B cell (primary cell): ENCODE data around the gene NELL2. TPM values are rescaled to one million over a fixed set of nuclear protein-coding genes. Genes with fewer than 3 reads are reported as not detected.

ENCODE experiments used
- ATAC-seq: fragments of 200-7000 bp; cut with Tn5 transposase; one replicate; pipeline ENCODE4 v1.10.0; 2021; ENCODE audit warnings: low read depth, mild to moderate bottlenecking, moderate number of reproducible peaks, moderate library complexity
- CTCF ChIA-PET: fragments of 350-600 bp; sonication (Branson Sonifier 250); formaldehyde crosslinking; loops from one replicate; lab custom pipeline; 2021; ENCODE audit warnings: antibody characterized with exemption, inconsistent platforms; lab: Charles Lee
- POLR2A ChIA-PET: fragments of 350-600 bp; sonication (Branson Sonifier 250); formaldehyde crosslinking; loops from one replicate; lab custom pipeline; 2021; ENCODE audit warnings: antibody characterized with exemption; lab: Charles Lee
- DNase-seq: peaks from one replicate; pipeline ENCODE4 v3.0.0; 2013
- H2AFZ ChIP-seq: 2 replicates; pipeline ENCODE4 v1.6.1; 2012; ENCODE audit warnings: mild to moderate bottlenecking, low read depth, low read length; ENCODE audit not compliant: insufficient read depth, poor library complexity, severe bottlenecking
- H3K27ac ChIP-seq, 2 donors: 1 replicate in 1 of 2; 2 replicates in 1 of 2; pipeline ENCODE4 v1.5.1; 2012 to 2013; ENCODE audit warnings: low read length in 2 of 2, mild to moderate bottlenecking in 2 of 2, moderate library complexity in 1 of 2
- H3K27me3 ChIP-seq, 4 experiments: fragments of 200-600 bp in 1 of 4; sonication (generic) in 1 of 4; replicated peaks in 1 of 4; 1 replicate in 2 of 4; 2 replicates in 2 of 4; pipeline versions ENCODE4 v1.6.1 to v1.7.0; 2013 to 2016; ENCODE audit warnings: low read length in 3 of 4, mild to moderate bottlenecking in 2 of 4, mixed read lengths in 1 of 4, moderate library complexity in 1 of 4; ENCODE audit not compliant: insufficient read depth in 4 of 4, control insufficient read depth in 3 of 4; ENCODE audit errors: control extremely low read depth in 1 of 4
- H3K36me3 ChIP-seq, 2 experiments: replicated peaks in 1 of 2; 1 replicate in 1 of 2; 2 replicates in 1 of 2; pipeline versions ENCODE4 v1.6.1 to v1.7.1; 2013; ENCODE audit warnings: low read length in 1 of 2; ENCODE audit not compliant: insufficient read depth in 2 of 2, control insufficient read depth in 1 of 2; ENCODE audit errors: control extremely low read depth in 1 of 2, extremely low read depth in 1 of 2
- H3K4me1 ChIP-seq, 2 donors: fragments of 200-600 bp in 1 of 2; sonication (generic) in 1 of 2; 1 replicate in 1 of 2; 2 replicates in 1 of 2; pipeline versions ENCODE4 v1.5.1 to v1.6.1; 2013 to 2017; ENCODE audit warnings: low read length in 2 of 2; ENCODE audit not compliant: control insufficient read depth in 2 of 2, insufficient read depth in 2 of 2
- H3K4me2 ChIP-seq: replicated peaks from 2 replicates; pipeline ENCODE3; 2012; ENCODE audit warnings: mild to moderate bottlenecking, low read depth, low read length; ENCODE audit not compliant: poor library complexity, severe bottlenecking
- H3K4me3 ChIP-seq, 5 experiments: fragments of 200-600 bp in 1 of 5; sonication (generic) in 1 of 5; 1 replicate in 3 of 5; 2 replicates in 2 of 5; pipeline versions ENCODE4 v1.5.1 to v1.7.0; 2011 to 2016; ENCODE audit warnings: low read length in 4 of 5, mild to moderate bottlenecking in 4 of 5, low read depth in 2 of 5, control low read depth in 1 of 5, moderate library complexity in 1 of 5; ENCODE audit not compliant: insufficient read depth in 1 of 5; ENCODE audit errors: control extremely low read depth in 1 of 5, extremely low read depth in 1 of 5
- H3K79me2 ChIP-seq: fragments of 200-600 bp; sonication (generic); one replicate; pipeline ENCODE4 v1.6.0; 2016; ENCODE audit warnings: low read length; ENCODE audit not compliant: control insufficient read depth, insufficient read depth
- H3K9ac ChIP-seq: fragments of 200-600 bp; sonication (generic); 2 replicates; pipeline ENCODE4 v1.6.1; 2017; ENCODE audit warnings: mild to moderate bottlenecking, low read length, moderate library complexity
- H3K9me3 ChIP-seq, 3 donors: one replicate each; pipeline versions ENCODE4 v1.6.1 to v1.7.1; 2013; ENCODE audit warnings: low read length in 2 of 3; ENCODE audit not compliant: control insufficient read depth in 2 of 3, insufficient read depth in 1 of 3; ENCODE audit errors: control extremely low read depth in 1 of 3
- H4K20me1 ChIP-seq: 2 replicates; pipeline ENCODE4 v1.6.0; 2012; ENCODE audit warnings: mild to moderate bottlenecking, low read length; ENCODE audit not compliant: insufficient read depth, control insufficient read depth, poor library complexity, severe bottlenecking
- H3K27ac Mint-ChIP-seq: one replicate; pipeline ENCODE4 v1.8.0; 2021; ENCODE audit warnings: mixed read lengths
- H3K27me3 Mint-ChIP-seq: one replicate; pipeline ENCODE4 v1.8.0; 2021; ENCODE audit warnings: mixed read lengths
- H3K4me1 Mint-ChIP-seq: one replicate; pipeline ENCODE4 v1.8.0; 2021; ENCODE audit warnings: mixed read lengths
- H3K4me3 Mint-ChIP-seq: one replicate; pipeline ENCODE4 v1.8.0; 2021; ENCODE audit warnings: mixed read lengths
- H3K9me3 Mint-ChIP-seq: one replicate; pipeline ENCODE4 v1.8.0; 2022; ENCODE audit warnings: mixed read lengths; ENCODE audit not compliant: insufficient read depth
- CTCF ChIP-seq: fragments of 200-600 bp; IDR thresholded peaks from one replicate; pipeline ENCODE4 v1.8.0; 2022; ENCODE audit warnings: antibody characterized with exemption, mild to moderate bottlenecking
- EZH2 ChIP-seq: IDR thresholded peaks from 2 replicates; pipeline ENCODE4 v1.6.1; 2012; ENCODE audit warnings: borderline replicate concordance, low read depth, mild to moderate bottlenecking, moderate library complexity, low read length; ENCODE audit not compliant: insufficient read depth, poor library complexity, severe bottlenecking
- WGBS: methylation state at CpG from one replicate; pipeline ENCODE4 v1.1.5; 2013; ENCODE audit warnings: missing lambda C conversion rate; ENCODE audit not compliant: insufficient coverage; 5-methylcytosine and 5-hydroxymethylcytosine counted together
- intact Hi-C: fragments of 100-400 bp; cut with micrococcal nuclease; formaldehyde crosslinking; loops from one replicate; pipeline ENCODE4 v1.10.0; 2022
- polyA plus RNA-seq: library from polyadenylated mRNA; depleted of rRNA; stranded (reverse); fragments of >200 nt; gene quantifications from 2 replicates; pipeline ENCODE4 v1.2.3, GENCODE V29; 2012
- total RNA-seq, 2 donors: library from RNA; stranded (reverse); fragments of 120-200 nt in 1 of 2; gene quantifications; 1 replicate in 1 of 2; 2 replicates in 1 of 2; pipeline versions ENCODE4 v1.2.3 to v1.2.4, GENCODE V29; 2013 to 2022

The NELL2 gene
- total and polyA plus RNA-seq, 2 donors (not counting 1 experiment from before 2014, with no cell fraction given): 0.22 TPM; not detected in 1

GRCh38 chr12:44465139-44465538 lies 411.0 kb downstream of the NELL2 start:
- no peaks in the 10 kb centered on the region for H4K20me1 ChIP-seq
- intact Hi-C loops: no loop called here
- no peaks in the 10 kb centered on the region for H3K4me1 ChIP-seq
- POLR2A ChIA-PET: no interaction called here
- TF ChIP-seq CTCF (no peak), EZH2 (no peak)
- CTCF ChIA-PET: no interaction called here
- no peaks in the 10 kb centered on the region for H3K79me2 ChIP-seq
- H3K36me3 ChIP-seq: no peaks in the 10 kb centered on the region
- DNase-seq: no peak
- Mint-ChIP-seq H3K4me1 (no peaks in the 10 kb centered on the region), H3K9me3 (peaks cover 6% of the 10 kb centered on the region), H3K27ac (no peak overlapping the region), H3K27me3 (no peaks in the 10 kb centered on the region), H3K4me3 (no peak overlapping the region)
- H3K4me2 ChIP-seq: no peak overlapping the region
- no peak overlapping the region for H3K4me3 ChIP-seq
- H3K9me3 ChIP-seq: no peaks in the 10 kb centered on the region
- 90% methylated on average over 2 of the region's 2 CpGs for WGBS
- H2AFZ ChIP-seq: no peak overlapping the region
- no peak for ATAC-seq
- H3K27ac ChIP-seq: no peak overlapping the region
- no peak overlapping the region for H3K9ac ChIP-seq
- H3K27me3 ChIP-seq: no peaks in the 10 kb centered on the region

GRCh38 chr12:44464180-44464579 lies 411.9 kb downstream of the NELL2 start:
- DNase-seq (no peak), ATAC-seq (no peak)
- H3K9ac ChIP-seq: no peak overlapping the region
- no peaks in the 10 kb centered on the region for H4K20me1 ChIP-seq
- CTCF ChIA-PET: interaction anchor here (1.5 kb wide), 1 partner anchor 10 kb away, joined by 3 read pairs; no protein-coding TSS in a partner anchor
- intact Hi-C loops: no loop called here
- Mint-ChIP-seq H3K9me3 (peaks cover 6% of the 10 kb centered on the region), H3K27me3 (no peaks in the 10 kb centered on the region), H3K4me3 (no peak overlapping the region), H3K4me1 (no peaks in the 10 kb centered on the region), H3K27ac (no peak overlapping the region)
- 69% methylated on average over 2 of the region's 2 CpGs for WGBS
- no peaks in the 10 kb centered on the region for H3K79me2 ChIP-seq
- H3K4me3 ChIP-seq: no peak overlapping the region
- H3K9me3 ChIP-seq: no peaks in the 10 kb centered on the region
- no peak overlapping the region for H2AFZ ChIP-seq
- H3K4me2 ChIP-seq: no peak overlapping the region
- H3K27me3 ChIP-seq: no peaks in the 10 kb centered on the region
- TF ChIP-seq EZH2 (no peak), CTCF (no peak)
- no peak overlapping the region for H3K27ac ChIP-seq
- POLR2A ChIA-PET: no interaction called here
- H3K4me1 ChIP-seq: no peaks in the 10 kb centered on the region
- no peaks in the 10 kb centered on the region for H3K36me3 ChIP-seq
